GM13976 (cell line): ENCODE measurements around the gene SLC38A8.

Source experiments
- DNase-seq: peaks from one replicate; pipeline ENCODE4 v3.0.0; 2012; ENCODE audit warnings: low spot score
- CTCF ChIP-seq: IDR thresholded peaks from 2 replicates; pipeline ENCODE4 v1.5.1; 2012; ENCODE audit warnings: borderline replicate concordance, mild to moderate bottlenecking; ENCODE audit not compliant: insufficient read depth; ENCODE audit errors: extremely low read depth, missing control alignments, control extremely low read depth
- in situ Hi-C: fragments of 300-500 bp; cut with MboI; formaldehyde crosslinking; loops from one replicate; pipeline ENCODE4 v1.12.0; 2022; ENCODE audit warnings: low sequenced_read_pairs, mixed read lengths, inconsistent platforms; ENCODE audit not compliant: unreplicated experiment

SLC38A8 gene

DNA sequence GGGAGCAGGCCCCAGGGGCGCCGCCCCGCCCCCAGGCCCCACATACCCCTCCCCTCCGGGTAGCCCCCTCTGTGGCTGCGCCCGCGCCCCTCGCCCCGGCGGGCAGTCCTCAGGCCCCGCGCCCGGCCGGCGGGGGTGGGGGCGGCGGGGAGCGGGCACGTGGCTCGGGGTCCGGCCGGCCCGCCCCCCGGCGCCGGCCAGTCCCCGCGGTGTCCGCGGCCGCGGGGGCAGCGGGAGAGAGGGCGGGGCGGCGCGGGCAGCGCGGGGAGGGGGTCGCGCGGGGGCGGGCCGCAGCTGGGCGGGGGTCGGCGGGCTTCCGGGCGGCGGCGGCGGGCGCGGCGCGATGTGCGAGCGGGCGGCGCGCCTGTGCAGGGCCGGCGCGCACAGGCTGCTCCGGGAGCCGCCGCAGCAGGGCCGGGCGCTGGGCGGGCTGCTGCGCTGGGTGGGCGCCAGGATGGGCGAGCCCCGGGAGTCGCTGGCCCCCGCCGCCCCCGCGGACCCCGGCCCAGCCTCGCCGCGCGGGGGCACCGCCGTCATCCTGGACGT is 74.2 kb downstream of the SLC38A8 start:
- in situ Hi-C loops = loop anchor here (25.0 kb wide), 2 partner anchors 94 to 519 kb away; no protein-coding TSS in a partner anchor
- DNase-seq = no peak
- no peak for TF ChIP-seq CTCF

DNA sequence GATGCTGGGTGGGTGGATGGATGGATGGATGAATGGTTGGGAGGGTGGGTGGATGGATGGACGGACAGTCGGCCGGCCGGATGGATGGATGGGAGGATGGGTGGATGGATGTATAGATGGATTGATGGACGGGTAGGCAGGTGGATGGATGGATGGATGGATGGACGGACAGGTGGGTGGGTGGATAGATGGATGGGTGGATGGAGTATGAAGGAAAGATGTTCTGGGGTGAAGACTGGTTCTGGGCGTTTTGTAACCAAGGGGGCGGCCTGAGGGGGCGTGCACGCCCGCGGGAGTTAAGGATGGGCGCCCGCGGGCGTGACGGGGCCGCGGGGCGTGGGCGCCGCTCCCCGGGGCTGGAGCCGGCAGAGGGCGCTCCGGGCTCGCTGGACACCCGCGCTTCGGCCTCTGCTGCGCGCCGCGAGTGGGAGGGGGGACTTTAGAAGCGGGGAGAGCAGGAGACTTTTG is 74.7 kb downstream of the SLC38A8 start, which contains the start of gene NECAB2:
TSS of gene NECAB2 (plus strand) at position 407 of the 468 bp plus-strand sequence. CDS start 405 bp downstream, outside the sequence.
- DNase-seq = peak; percentile 91
- in situ Hi-C loops = loop anchor here (25.0 kb wide), 2 partner anchors 94 to 519 kb away; no protein-coding TSS in a partner anchor
- peak; percentile 76 for TF ChIP-seq CTCF

- no peak for TF ChIP-seq CTCF
- DNase-seq = no peak
- in situ Hi-C loops = loop anchor here (25.0 kb wide), 2 partner anchors 95 to 520 kb away; no protein-coding TSS in a partner anchor
These were observed 75.5 kb downstream of the SLC38A8 start for GRCh38 chr16:83967091-83967490.

DNA sequence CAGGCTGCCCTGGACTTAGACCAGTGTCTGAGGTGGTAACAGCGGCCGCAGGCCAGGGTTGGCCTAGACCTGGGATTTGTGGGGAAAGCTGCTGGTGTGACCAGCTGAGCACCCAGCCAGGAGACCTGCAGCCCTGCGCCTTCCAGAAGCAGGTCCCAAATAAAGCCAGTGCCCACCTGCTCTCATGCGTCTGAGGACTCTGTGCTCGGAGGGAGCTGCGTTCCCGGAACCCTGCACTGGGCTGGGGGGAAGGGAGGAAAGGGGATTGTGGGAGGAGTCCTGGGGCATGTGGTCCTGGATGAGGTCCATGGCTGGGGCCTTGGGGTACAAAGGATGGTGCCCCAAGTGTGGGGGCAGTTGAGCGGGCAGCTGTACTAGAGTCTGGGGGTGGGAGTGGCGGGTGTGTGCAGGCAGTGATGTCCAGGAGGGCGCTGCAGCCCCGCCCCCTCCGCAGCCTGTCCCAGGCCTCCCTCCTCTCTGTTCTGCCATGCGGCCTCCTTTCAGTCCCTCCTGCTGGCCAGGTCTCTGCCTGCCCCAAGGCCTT is 76.4 kb downstream of the SLC38A8 start:
- DNase-seq = no peak
- in situ Hi-C loops = loop anchor here (25.0 kb wide), 2 partner anchors 96 to 521 kb away; no protein-coding TSS in a partner anchor
- TF ChIP-seq CTCF = no peak

- in situ Hi-C loops = loop anchor here (25.0 kb wide), 2 partner anchors 97 to 522 kb away; no protein-coding TSS in a partner anchor
- no peak for TF ChIP-seq CTCF
- no peak for DNase-seq
These were observed 77.0 kb downstream of the SLC38A8 start for GRCh38 chr16:83965444-83966152.

- TF ChIP-seq CTCF = no peak
- in situ Hi-C loops = loop anchor here (25.0 kb wide), 2 partner anchors 97 to 522 kb away; no protein-coding TSS in a partner anchor
- no peak for DNase-seq
These were observed 77.7 kb downstream of the SLC38A8 start for GRCh38 chr16:83964684-83965443.
